GM12878 (cell line): ENCODE measurements around the gene ZNF790. TPM values are rescaled to one million over a fixed set of nuclear protein-coding genes. Genes with fewer than 3 reads are reported as not detected.

Experiments
- BMI1 ChIP-seq: fragments of 450-650 bp; IDR thresholded peaks from 2 replicates; pipeline ENCODE4 v1.6.1; 2016; ENCODE audit warnings: mild to moderate bottlenecking, moderate library complexity, borderline replicate concordance
- BRCA1 ChIP-seq: IDR thresholded peaks from 2 replicates; pipeline ENCODE4 v1.6.1; 2011; ENCODE audit warnings: low read depth, low read length, improper control_type of control experiment
- CEBPB ChIP-seq, 2 experiments: fragments of 150-350 bp in 1 of 2; IDR thresholded peaks; 2 replicates each; pipeline ENCODE4 v1.6.1; 2012 to 2014; ENCODE audit warnings: low read depth in 2 of 2, low read length in 2 of 2, borderline replicate concordance in 1 of 2, inconsistent platforms in 1 of 2
- CHD2 ChIP-seq: IDR thresholded peaks from 2 replicates; pipeline ENCODE4 v1.6.1; 2011; ENCODE audit warnings: low read depth, low read length, improper control_type of control experiment, borderline replicate concordance
- CREB1 ChIP-seq: IDR thresholded peaks from 2 replicates; pipeline ENCODE4 v1.6.1; 2012; ENCODE audit warnings: low read depth, mild to moderate bottlenecking, inconsistent platforms
- CTCF ChIP-seq, 3 experiments: IDR thresholded peaks in 2 of 3; conservative IDR thresholded peaks in 1 of 3; 2 replicates each; pipeline ENCODE4 v1.5.1; 2011; ENCODE audit warnings: low read depth in 3 of 3, low read length in 3 of 3, mild to moderate bottlenecking in 3 of 3, control low read depth in 2 of 3, moderate library complexity in 2 of 3, inconsistent platforms in 1 of 3, mixed read lengths in 1 of 3; ENCODE audit not compliant: control insufficient read depth in 2 of 3, insufficient read depth in 1 of 3; ENCODE audit errors: extremely low read depth in 1 of 3
- EGR1 ChIP-seq, 2 experiments: IDR thresholded peaks; 1 replicate in 1 of 2; 2 replicates in 1 of 2; pipeline ENCODE4 v1.6.1; 2011 to 2012; ENCODE audit warnings: low read depth in 2 of 2, low read length in 2 of 2, borderline replicate concordance in 1 of 2, mild to moderate bottlenecking in 1 of 2, moderate library complexity in 1 of 2
- IKZF1 ChIP-seq: fragments of 450-650 bp; conservative IDR thresholded peaks from 2 replicates; pipeline ENCODE4 v1.6.1; 2017; ENCODE audit warnings: antibody characterized with exemption, mild to moderate bottlenecking
- MYC ChIP-seq: IDR thresholded peaks from 2 replicates; pipeline ENCODE4 v1.6.1; 2011; ENCODE audit warnings: mild to moderate bottlenecking, low read length, moderate library complexity, inconsistent platforms; ENCODE audit not compliant: insufficient read depth, insufficient replicate concordance, insufficient read length, severe bottlenecking
- NFYB ChIP-seq: IDR thresholded peaks from 2 replicates; pipeline ENCODE4 v1.6.1; 2011; ENCODE audit warnings: low read depth, mild to moderate bottlenecking, low read length, improper control_type of control experiment, moderate library complexity; ENCODE audit not compliant: insufficient read depth
- POLR2A ChIP-seq: IDR thresholded peaks from 2 replicates; pipeline ENCODE4 v1.6.1; 2011; ENCODE audit warnings: low read depth, mild to moderate bottlenecking, low read length
- POU2F2 ChIP-seq: IDR thresholded peaks from 3 replicates; pipeline ENCODE4 v1.6.1; 2011; ENCODE audit warnings: low read depth, mild to moderate bottlenecking, low read length, borderline replicate concordance
- RBBP5 ChIP-seq: fragments of 200-600 bp; sonication (generic); conservative IDR thresholded peaks from 2 replicates; pipeline ENCODE4 v1.6.1; 2016
- SIN3A ChIP-seq: IDR thresholded peaks from 2 replicates; pipeline ENCODE4 v1.6.1; 2012; ENCODE audit warnings: low read depth, low read length, improper control_type of control experiment
- SIX5 ChIP-seq: IDR thresholded peaks from 2 replicates; pipeline ENCODE4 v1.6.1; 2011; ENCODE audit warnings: mild to moderate bottlenecking, low read depth, low read length, moderate library complexity; ENCODE audit not compliant: severe bottlenecking
- SMARCA5 ChIP-seq: fragments of 450-650 bp; IDR thresholded peaks from 2 replicates; pipeline ENCODE4 v1.6.1; 2017; ENCODE audit warnings: mild to moderate bottlenecking
- SREBF2 ChIP-seq: IDR thresholded peaks from 2 replicates; pipeline ENCODE4 v1.6.1; 2012; ENCODE audit warnings: mild to moderate bottlenecking, low read length
- TCF3 ChIP-seq: IDR thresholded peaks from 2 replicates; pipeline ENCODE4 v1.6.1; 2012; ENCODE audit warnings: low read depth, mild to moderate bottlenecking, low read length, borderline replicate concordance; ENCODE audit not compliant: insufficient read depth
- USF1 ChIP-seq: IDR thresholded peaks from 2 replicates; pipeline ENCODE4 v1.6.1; 2011; ENCODE audit warnings: borderline replicate concordance, low read depth, mild to moderate bottlenecking, moderate library complexity, mixed read lengths, low read length; ENCODE audit not compliant: insufficient read depth; ENCODE audit errors: extremely low read length
- ZZZ3 ChIP-seq: IDR thresholded peaks from 2 replicates; pipeline ENCODE4 v1.6.1; 2011; ENCODE audit warnings: low read depth; ENCODE audit not compliant: control insufficient read depth, insufficient read length
- polyA plus RNA-seq, 11 experiments: library from polyadenylated mRNA; depleted of rRNA in 4 of 11; unstranded in 6 of 11; stranded (reverse) in 5 of 11; fragments of >200 nt; fragmentation: Nextera tagmentation in 4 of 11; fragmentation: Illumina TruSeq in 1 of 11; extraction: Ambion mirVana in 4 of 11; extraction: Trizol in 1 of 11; gene quantifications; 1 replicate in 1 of 11; 2 replicates in 10 of 11; pipeline versions ENCODE4 v1.2.1 to v1.2.3, GENCODE V29; 2011 to 2016; ENCODE audit warnings: inconsistent platforms in 2 of 11, missing spikeins in 2 of 11, low read depth in 1 of 11
- total RNA-seq, 4 experiments: library from RNA; depleted of rRNA in 3 of 4; stranded (reverse); fragments of >200 nt in 3 of 4; fragmentation: Illumina TruSeq in 1 of 4; extraction: Trizol in 1 of 4; gene quantifications; 2 replicates each; pipeline versions ENCODE4 v1.2.1 to v1.2.3, GENCODE V29; 2013 to 2021
- TF ChIP-seq, protein P1 (sequence below): fragments of 450-650 bp; IDR thresholded peaks from 2 replicates; pipeline ENCODE4 v1.6.1; 2017; ENCODE audit warnings: mild to moderate bottlenecking
- TF ChIP-seq, protein P2 (sequence below): IDR thresholded peaks from 2 replicates; pipeline ENCODE4 v1.6.1; 2011; ENCODE audit warnings: low read depth, low read length, improper control_type of control experiment, borderline replicate concordance

The ZNF790 gene
- total and polyA plus RNA-seq, 10 of the 15 experiments (the other 5 are each of a cell fraction or from before 2014, with no cell fraction given), result 0.87 to 5.2 (median 2.9) TPM

DNA sequence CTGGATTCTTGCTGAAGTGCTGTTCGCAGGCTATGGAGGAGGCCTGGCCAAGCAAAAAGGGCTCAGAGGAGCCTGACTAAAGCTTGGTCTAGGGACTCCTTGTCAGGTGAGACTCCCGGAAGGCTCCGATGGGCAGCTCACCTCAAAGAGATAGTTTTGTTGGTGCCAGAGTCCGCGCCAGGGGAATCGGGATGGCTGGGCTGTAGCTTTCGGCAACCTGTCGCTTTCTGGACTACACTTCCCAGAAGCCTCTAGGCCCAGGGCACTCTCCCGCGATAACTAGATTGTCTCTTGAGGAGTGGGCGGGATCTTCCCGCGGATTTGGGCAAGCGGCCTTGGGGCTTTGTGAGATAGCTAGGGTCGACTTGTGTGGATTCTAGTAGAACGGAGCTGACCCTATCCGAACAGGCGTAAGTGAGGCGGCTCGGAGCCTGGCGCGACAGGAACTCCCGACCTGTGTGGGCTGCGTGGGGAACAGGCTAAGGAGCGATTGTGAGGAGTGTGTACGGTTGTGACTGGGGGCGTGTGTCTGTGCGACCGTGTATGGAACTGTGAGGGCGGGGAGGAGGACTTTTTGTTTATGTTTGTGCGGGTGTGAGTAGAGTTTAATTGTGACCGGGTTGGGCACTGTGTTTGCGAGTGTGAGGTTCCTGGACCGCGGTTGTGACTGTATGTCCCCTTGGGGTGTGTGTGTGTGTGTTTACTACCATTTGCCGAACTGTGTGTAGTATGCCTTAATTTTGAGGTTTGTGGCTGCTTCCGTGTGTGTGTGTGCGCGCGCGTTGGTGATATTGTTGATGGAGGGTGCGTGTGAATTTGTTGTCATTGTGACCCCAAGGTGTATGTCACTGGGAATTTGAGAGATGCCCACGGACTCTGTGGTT is 12.6 kb upstream of the ZNF790 start, which contains the start of gene ZNF345 (continued):
- TF ChIP-seq CTCF (IDR thresholded peaks at IDR 0.05 in 2 of 3, conservative IDR thresholded peaks at IDR 0.05 in 1 of 3; ENCODE audit: control insufficient read depth in 2 of 3, extremely low read depth in 1 of 3, insufficient read depth in 1 of 3, low read depth in 3 of 3, low read length in 3 of 3) (no peak), TCF3 (no peak), RBBP5 (no peak), IKZF1 (peak; percentile 50), BMI1 (no peak), MYC (no peak), SMARCA5 (no peak), CREB1 (no peak), SREBF2 (no peak), CEBPB (IDR thresholded peaks at IDR 0.05; ENCODE audit: borderline replicate concordance in 1 of 2, low read depth in 2 of 2, low read length in 2 of 2) (no peak), USF1 (no peak), NFYB (no peak), CHD2 (peak; percentile 98), BRCA1 (peak; percentile 77), EGR1 (IDR thresholded peaks at IDR 0.05; ENCODE audit: borderline replicate concordance in 1 of 2, low read depth in 2 of 2, low read length in 2 of 2) (peak in 1 of 2 experiments; percentile 30; a peak in 1 of 3 replicates), POLR2A (peak; percentile 81), POU2F2 (no peak; the same call in 2 of the 3 replicates), SIX5 (peak; percentile 84), ZZZ3 (no peak), SIN3A (peak; percentile 67)
- TF ChIP-seq, protein P1, sequence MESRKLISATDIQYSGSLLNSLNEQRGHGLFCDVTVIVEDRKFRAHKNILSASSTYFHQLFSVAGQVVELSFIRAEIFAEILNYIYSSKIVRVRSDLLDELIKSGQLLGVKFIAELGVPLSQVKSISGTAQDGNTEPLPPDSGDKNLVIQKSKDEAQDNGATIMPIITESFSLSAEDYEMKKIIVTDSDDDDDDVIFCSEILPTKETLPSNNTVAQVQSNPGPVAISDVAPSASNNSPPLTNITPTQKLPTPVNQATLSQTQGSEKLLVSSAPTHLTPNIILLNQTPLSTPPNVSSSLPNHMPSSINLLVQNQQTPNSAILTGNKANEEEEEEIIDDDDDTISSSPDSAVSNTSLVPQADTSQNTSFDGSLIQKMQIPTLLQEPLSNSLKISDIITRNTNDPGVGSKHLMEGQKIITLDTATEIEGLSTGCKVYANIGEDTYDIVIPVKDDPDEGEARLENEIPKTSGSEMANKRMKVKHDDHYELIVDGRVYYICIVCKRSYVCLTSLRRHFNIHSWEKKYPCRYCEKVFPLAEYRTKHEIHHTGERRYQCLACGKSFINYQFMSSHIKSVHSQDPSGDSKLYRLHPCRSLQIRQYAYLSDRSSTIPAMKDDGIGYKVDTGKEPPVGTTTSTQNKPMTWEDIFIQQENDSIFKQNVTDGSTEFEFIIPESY, result no peak
- TF ChIP-seq, protein P2, sequence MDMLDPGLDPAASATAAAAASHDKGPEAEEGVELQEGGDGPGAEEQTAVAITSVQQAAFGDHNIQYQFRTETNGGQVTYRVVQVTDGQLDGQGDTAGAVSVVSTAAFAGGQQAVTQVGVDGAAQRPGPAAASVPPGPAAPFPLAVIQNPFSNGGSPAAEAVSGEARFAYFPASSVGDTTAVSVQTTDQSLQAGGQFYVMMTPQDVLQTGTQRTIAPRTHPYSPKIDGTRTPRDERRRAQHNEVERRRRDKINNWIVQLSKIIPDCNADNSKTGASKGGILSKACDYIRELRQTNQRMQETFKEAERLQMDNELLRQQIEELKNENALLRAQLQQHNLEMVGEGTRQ, result no peak
